Esophagus muscularis mucosa (tissue), 4 donors: ENCODE measurements around the gene MAGEL2. TPM values are rescaled to one million over a fixed set of nuclear protein-coding genes. Genes with fewer than 3 reads are reported as not detected.

Source experiments
- DNase-seq: peaks from one replicate; pipeline ENCODE4 v3.0.0-alpha.2; 2017; ENCODE audit errors: extremely low spot score
- H3K27ac ChIP-seq, 4 donors: fragments of 200-600 bp; sonication (generic); replicated peaks in 1 of 4; 1 replicate in 3 of 4; 2 replicates in 1 of 4; pipeline ENCODE4 v1.5.1; 2016 to 2019; ENCODE audit warnings: mild to moderate bottlenecking in 1 of 4
- H3K27me3 ChIP-seq, 4 donors: fragments of 200-600 bp; sonication (generic); one replicate each; pipeline versions ENCODE4 v1.5.1 to v1.6.0; 2016 to 2019
- H3K36me3 ChIP-seq, 4 donors: fragments of 200-600 bp; sonication (generic); one replicate each; pipeline ENCODE4 v1.5.1; 2016 to 2019
- H3K4me1 ChIP-seq, 4 donors: fragments of 200-600 bp; sonication (generic); one replicate each; pipeline ENCODE4 v1.5.1; 2016 to 2019
- H3K4me3 ChIP-seq, 4 donors: fragments of 200-600 bp; sonication (generic); 1 replicate in 2 of 4; 2 replicates in 2 of 4; pipeline ENCODE4 v1.5.1; 2016 to 2019; ENCODE audit warnings: mild to moderate bottlenecking in 4 of 4, moderate library complexity in 1 of 4
- H3K9me3 ChIP-seq, 4 donors: fragments of 200-600 bp; sonication (generic); 1 replicate in 3 of 4; 2 replicates in 1 of 4; pipeline ENCODE4 v1.5.1; 2016 to 2019
- CTCF ChIP-seq, 3 experiments: fragments of 200-600 bp in 2 of 3; fragments of 450-650 bp in 1 of 3; sonication (generic) in 2 of 3; IDR thresholded peaks; one replicate each; pipeline ENCODE4 v1.5.1; 2017 to 2019; ENCODE audit warnings: antibody characterized with exemption in 3 of 3, mild to moderate bottlenecking in 2 of 3, moderate library complexity in 1 of 3
- EP300 ChIP-seq: sonication (generic); formaldehyde crosslinking; IDR thresholded peaks from one replicate; pipeline ENCODE4 v1.6.1; 2017; ENCODE audit warnings: antibody characterized with exemption
- POLR2A ChIP-seq: fragments of 450-650 bp; IDR thresholded peaks from one replicate; pipeline ENCODE4 v1.6.1; 2017; ENCODE audit warnings: antibody characterized with exemption, moderate library complexity, mild to moderate bottlenecking, low read depth
- POLR2AphosphoS5 ChIP-seq, 2 donors: sonication (generic); formaldehyde crosslinking; IDR thresholded peaks; one replicate each; pipeline ENCODE4 v1.6.1; 2017; ENCODE audit warnings: antibody characterized with exemption in 2 of 2
- WGBS: methylation state at CpG from one replicate; pipeline ENCODE4 v1.1.5; 2018; 5-methylcytosine and 5-hydroxymethylcytosine counted together
- intact Hi-C: fragments of 100-400 bp; cut with DNase I; formaldehyde crosslinking; loops from one replicate; pipeline ENCODE4 v1.15.1; 2023
- total RNA-seq, 4 donors: library from RNA; depleted of rRNA; stranded (reverse); fragments of >200 nt; gene quantifications; one replicate each; pipeline versions ENCODE4 v1.1.0 to v1.2.1, GENCODE V29; 2016

MAGEL2 gene
- total RNA-seq, 4 donors from 2014 or later, result 0.17 to 0.26 TPM; not detected in 2

- H3K4me3 ChIP-seq, result no peak overlapping the region
- DNase-seq, result no peak
- H3K36me3 ChIP-seq, result no peaks in the 10 kb centered on the region
- H3K27ac ChIP-seq, result no peak overlapping the region
- 34% methylated on average over 6 of the region's 6 CpGs for WGBS
- intact Hi-C loops, result no loop called here
- peaks cover 0 to 10% (median 8%) of the 10 kb centered on the region in 4 donors for H3K4me1 ChIP-seq
- H3K27me3 ChIP-seq, result peaks cover 0 to 69% (median 6%) of the 10 kb centered on the region in 4 donors
- H3K9me3 ChIP-seq, result no peaks in the 10 kb centered on the region
- peak in 2 of 3 experiments; percentile 33 to 45 for TF ChIP-seq CTCF (IDR thresholded peaks at IDR 0.05)
- no peak for TF ChIP-seq POLR2AphosphoS5 (IDR thresholded peaks at IDR 0.05)
Measured at GRCh38 chr15:23648920-23649515, 1.4 kb upstream of the MAGEL2 start.

- H3K36me3 ChIP-seq, result no peaks in the 10 kb centered on the region
- peak overlapping the region in 3 of 4 donors; percentile 24 to 48 (median 39) for H3K4me3 ChIP-seq
- WGBS, result 77% methylated on average over 15 of the region's 17 CpGs
- TF ChIP-seq EP300 (no peak), POLR2A (no peak), POLR2AphosphoS5 (IDR thresholded peaks at IDR 0.05) (no peak), CTCF (IDR thresholded peaks at IDR 0.05) (no peak)
- peaks cover 0 to 72% (median 6%) of the 10 kb centered on the region in 4 donors for H3K27me3 ChIP-seq
- intact Hi-C loops, result no loop called here
- no peak for DNase-seq
- no peaks in the 10 kb centered on the region for H3K9me3 ChIP-seq
- H3K27ac ChIP-seq, result no peak overlapping the region
- peaks cover 0 to 10% (median 8%) of the 10 kb centered on the region in 4 donors for H3K4me1 ChIP-seq
Measured at GRCh38 chr15:23647001-23647295, 719 bp downstream of the MAGEL2 start.

- 95% methylated on average over 41 of the region's 51 CpGs for WGBS
- Histone ChIP-seq H3K4me3 (peak overlapping the region in 1 of 4 donors; percentile 39), H3K4me1 (peaks cover 0 to 10% (median 8%) of the 10 kb centered on the region in 4 donors), H3K27me3 (peaks cover 0 to 73% (median 6%) of the 10 kb centered on the region in 4 donors), H3K27ac (no peak overlapping the region), H3K9me3 (no peaks in the 10 kb centered on the region), H3K36me3 (no peaks in the 10 kb centered on the region)
- DNase-seq, result no peak
- TF ChIP-seq CTCF (IDR thresholded peaks at IDR 0.05), result no peak
- no peak for TF ChIP-seq POLR2AphosphoS5 (IDR thresholded peaks at IDR 0.05)
- no peak for TF ChIP-seq EP300
- no peak for TF ChIP-seq POLR2A
- intact Hi-C loops, result no loop called here
Measured at GRCh38 chr15:23646165-23647000, 1.3 kb downstream of the MAGEL2 start.

GRCh38 chr15:23645371-23646164 is 2.1 kb downstream of the MAGEL2 start:
- H3K9me3 ChIP-seq, result no peaks in the 10 kb centered on the region
- H3K4me1 ChIP-seq, result peaks cover 0 to 10% (median 8%) of the 10 kb centered on the region in 4 donors
- no peaks in the 10 kb centered on the region for H3K36me3 ChIP-seq
- intact Hi-C loops, result no loop called here
- no peak for DNase-seq
- no peak overlapping the region for H3K27ac ChIP-seq
- 79% methylated on average over 14 of the region's 40 CpGs for WGBS
- H3K4me3 ChIP-seq, result no peak overlapping the region
- peaks cover 0 to 69% (median 6%) of the 10 kb centered on the region in 4 donors for H3K27me3 ChIP-seq
- TF ChIP-seq POLR2A, result no peak
- no peak for TF ChIP-seq EP300
- no peak for TF ChIP-seq CTCF (IDR thresholded peaks at IDR 0.05)
- no peak for TF ChIP-seq POLR2AphosphoS5 (IDR thresholded peaks at IDR 0.05)
